A549 (cell line): ENCODE data around the gene PCNP. TPM values are rescaled to one million over a fixed set of nuclear protein-coding genes. Genes with fewer than 3 reads are reported as not detected.

Experiments used
- ATAC-seq, 2 experiments: fragments of 200-7000 bp in 1 of 2; fragments of >200 bp in 1 of 2; cut with Nextera tagmentation in 1 of 2; cut with Tn5 transposase in 1 of 2; 3 replicates each; pipeline versions ENCODE4 v1.8.0 to v1.9.1; 2018 to 2020; ENCODE audit warnings: mild to moderate bottlenecking in 1 of 2, moderate library complexity in 1 of 2
- CTCF ChIA-PET: fragments of 300-600 bp; sonication (Branson Sonifier 250); formaldehyde crosslinking; extraction: SDS; loops from one replicate; lab custom pipeline; 2021; ENCODE audit warnings: antibody characterized with exemption, inconsistent platforms; lab: Yijun Ruan, JAX
- POLR2A ChIA-PET: fragments of 350-600 bp; formaldehyde crosslinking; extraction: SDS; loops from one replicate; lab custom pipeline; 2021; ENCODE audit warnings: antibody characterized with exemption, inconsistent platforms; lab: Yijun Ruan, JAX
- DNase-seq, 2 experiments: peaks; one replicate each; pipeline versions ENCODE4 v3.0.0 to v3.0.0-alpha.2; 2011 to 2016; ENCODE audit warnings: low read depth in 1 of 2, low spot score in 1 of 2
- FAIRE-seq: peaks from 2 replicates; lab custom pipeline; 2011; peaks lifted over from hg19 to GRCh38; lab: Jason Lieb, UNC
- H3K27ac ChIP-seq, 2 experiments: fragments of >200 bp; sonication (Bioruptor Twin); formaldehyde crosslinking; 3 replicates each; pipeline ENCODE4 v1.5.1; 2016 to 2017
- H3K4me1 ChIP-seq: fragments of >200 bp; sonication (Bioruptor Twin); formaldehyde crosslinking; 3 replicates; pipeline ENCODE4 v1.6.1; 2016
- H3K4me2 ChIP-seq: fragments of >200 bp; sonication (Bioruptor Twin); formaldehyde crosslinking; 3 replicates; pipeline ENCODE4 v1.6.1; 2016
- H3K4me3 ChIP-seq: fragments of >200 bp; sonication (Bioruptor Twin); formaldehyde crosslinking; 3 replicates; pipeline ENCODE4 v1.5.1; 2016
- H3K9me3 ChIP-seq: fragments of >200 bp; sonication (Bioruptor Twin); formaldehyde crosslinking; 3 replicates; pipeline ENCODE4 v1.6.1; 2016
- ATOH8 ChIP-seq: fragments of 250-450 bp; sonication (Bioruptor Pico); IDR thresholded peaks from 2 replicates; pipeline ENCODE4 v1.5.0; 2020; ENCODE audit warnings: low read depth, mild to moderate bottlenecking, moderate library complexity
- BHLHE40 ChIP-seq: IDR thresholded peaks from 2 replicates; pipeline ENCODE4 v1.6.1; 2012; ENCODE audit warnings: low read depth, low read length, inconsistent platforms
- CBX2 ChIP-seq: fragments of 200-600 bp; sonication (generic); IDR thresholded peaks from 2 replicates; pipeline ENCODE4 v1.6.1; 2016; ENCODE audit warnings: low read depth, mild to moderate bottlenecking, borderline replicate concordance
- CEBPB ChIP-seq, 2 experiments: fragments of >200 bp in 1 of 2; sonication (Bioruptor Twin) in 1 of 2; formaldehyde crosslinking in 1 of 2; IDR thresholded peaks; 2 replicates each; pipeline ENCODE4 v1.6.1; 2012 to 2016
- ELK1 ChIP-seq: fragments of 150-350 bp; IDR thresholded peaks from 2 replicates; pipeline ENCODE4 v1.6.1; 2014; ENCODE audit warnings: low read depth, mild to moderate bottlenecking, low read length
- EP300 ChIP-seq, 2 experiments: fragments of >200 bp; sonication (Bioruptor Twin); formaldehyde crosslinking; IDR thresholded peaks; 2 replicates in 1 of 2; 3 replicates in 1 of 2; pipeline ENCODE4 v1.6.1; 2016 to 2017
- ESRRA ChIP-seq: fragments of 150-350 bp; IDR thresholded peaks from 2 replicates; pipeline ENCODE4 v1.6.1; 2014; ENCODE audit warnings: mild to moderate bottlenecking, low read length, borderline replicate concordance
- FOSL2 ChIP-seq, 2 experiments: fragments of 450-650 bp in 1 of 2; fragments of >200 bp in 1 of 2; sonication (Bioruptor Twin) in 1 of 2; formaldehyde crosslinking; IDR thresholded peaks; 2 replicates each; pipeline versions ENCODE4 v1.5.0 to v1.6.1; 2016 to 2020; ENCODE audit warnings: mild to moderate bottlenecking in 1 of 2, moderate library complexity in 1 of 2
- HEYL ChIP-seq: fragments of 250-450 bp; sonication (Bioruptor Pico); IDR thresholded peaks from 2 replicates; pipeline ENCODE4 v1.8.0; 2021; ENCODE audit warnings: mild to moderate bottlenecking, moderate library complexity
- HMGXB4 ChIP-seq: fragments of 250-450 bp; sonication (Bioruptor Pico); IDR thresholded peaks from 2 replicates; pipeline ENCODE4 v1.5.0; 2021; ENCODE audit warnings: mild to moderate bottlenecking, moderate library complexity, borderline replicate concordance
- HOXA7 ChIP-seq: fragments of 250-450 bp; sonication (Bioruptor Pico); IDR thresholded peaks from 2 replicates; pipeline ENCODE4 v1.5.0; 2020; ENCODE audit warnings: mild to moderate bottlenecking, moderate library complexity
- HOXB13 ChIP-seq: fragments of 250-450 bp; sonication (Bioruptor Pico); IDR thresholded peaks from 2 replicates; pipeline ENCODE4 v1.5.0; 2020; ENCODE audit warnings: low read depth, mild to moderate bottlenecking, moderate library complexity
- JUN ChIP-seq, 2 experiments: fragments of >200 bp; sonication (Bioruptor Twin); formaldehyde crosslinking; IDR thresholded peaks; 2 replicates in 1 of 2; 3 replicates in 1 of 2; pipeline ENCODE4 v1.6.1; 2016 to 2017
- JUNB ChIP-seq: fragments of >200 bp; sonication (Bioruptor Twin); formaldehyde crosslinking; IDR thresholded peaks from 2 replicates; pipeline ENCODE4 v1.6.1; 2016
- KDM5A ChIP-seq: fragments of 200-600 bp; sonication (generic); IDR thresholded peaks from 2 replicates; pipeline ENCODE4 v1.6.1; 2016; ENCODE audit warnings: antibody characterized with exemption, mild to moderate bottlenecking
- MAFK ChIP-seq: fragments of 450-650 bp; IDR thresholded peaks from 2 replicates; pipeline ENCODE4 v1.6.1; 2014; ENCODE audit not compliant: partially characterized antibody
- MAX ChIP-seq: IDR thresholded peaks from 2 replicates; pipeline ENCODE4 v1.6.1; 2012
- MAZ ChIP-seq: fragments of 150-350 bp; IDR thresholded peaks from 2 replicates; pipeline ENCODE4 v1.6.1; 2014; ENCODE audit warnings: antibody characterized with exemption, low read depth, low read length, borderline replicate concordance
- POLR2A ChIP-seq: IDR thresholded peaks from 2 replicates; pipeline ENCODE4 v1.6.1; 2012; ENCODE audit warnings: mild to moderate bottlenecking, low read length
- RAD21 ChIP-seq, 2 experiments: fragments of >200 bp in 1 of 2; sonication (Bioruptor Twin) in 1 of 2; formaldehyde crosslinking in 1 of 2; IDR thresholded peaks in 1 of 2; conservative IDR thresholded peaks in 1 of 2; 2 replicates in 1 of 2; 3 replicates in 1 of 2; pipeline ENCODE4 v1.6.1; 2012 to 2018; ENCODE audit warnings: inconsistent platforms in 1 of 2
- RCOR1 ChIP-seq: fragments of 150-350 bp; IDR thresholded peaks from 2 replicates; pipeline ENCODE4 v1.6.1; 2014; ENCODE audit warnings: antibody characterized with exemption, low read length, low read depth
- RFX5 ChIP-seq: fragments of 450-650 bp; IDR thresholded peaks from 2 replicates; pipeline ENCODE4 v1.7.1; 2014; ENCODE audit warnings: antibody characterized with exemption, mild to moderate bottlenecking, moderate library complexity
- SREBF2 ChIP-seq: fragments of 450-650 bp; IDR thresholded peaks from 2 replicates; pipeline ENCODE4 v1.6.1; 2014; ENCODE audit warnings: mild to moderate bottlenecking, moderate library complexity
- TFCP2L1 ChIP-seq: fragments of 250-450 bp; sonication (Bioruptor Pico); IDR thresholded peaks from 2 replicates; pipeline ENCODE4 v1.5.0; 2021; ENCODE audit warnings: mild to moderate bottlenecking
- USF2 ChIP-seq: fragments of 450-650 bp; IDR thresholded peaks from 2 replicates; pipeline ENCODE4 v1.6.1; 2014; ENCODE audit warnings: antibody characterized with exemption
- ZC3H11A ChIP-seq: fragments of 450-650 bp; IDR thresholded peaks from 2 replicates; pipeline ENCODE4 v1.6.1; 2014; ENCODE audit warnings: antibody characterized with exemption, mild to moderate bottlenecking
- ZFP36 ChIP-seq: fragments of 450-650 bp; IDR thresholded peaks from 2 replicates; pipeline ENCODE4 v1.6.1; 2014; ENCODE audit warnings: borderline replicate concordance; ENCODE audit not compliant: partially characterized antibody
- ZNF302 ChIP-seq: fragments of 250-450 bp; sonication (Bioruptor Pico); IDR thresholded peaks from 2 replicates; pipeline ENCODE4 v1.9.0; 2021; ENCODE audit warnings: inconsistent platforms, mild to moderate bottlenecking, moderate library complexity
- ZSCAN20 ChIP-seq: fragments of 250-450 bp; sonication (Bioruptor Pico); IDR thresholded peaks from 2 replicates; pipeline ENCODE4 v1.8.0; 2022; ENCODE audit warnings: mild to moderate bottlenecking, moderate library complexity
- WGBS: methylation state at CpG from one replicate; pipeline ENCODE4 v1.1.6; 2017; ENCODE audit errors: missing lambda C conversion rate; 5-methylcytosine and 5-hydroxymethylcytosine counted together
- polyA plus RNA-seq, 4 experiments: library from polyadenylated mRNA; depleted of rRNA in 3 of 4; stranded (reverse); fragments of >200 nt; fragmentation: RNase III in 1 of 4; extraction: RNeasy Plus Mini Kit Qiagen cat#74134 plus additional on column Dnase treatment in 1 of 4; gene quantifications; 2 replicates in 3 of 4; 3 replicates in 1 of 4; pipeline ENCODE4 v1.2.3, GENCODE V29; 2011 to 2017

PCNP gene
- polyA plus RNA-seq, 2 of the 4 experiments (the other 2 are of a cell fraction): 114 to 135 TPM

GRCh38 chr3:101618726-101619125 lies 44.7 kb downstream of the PCNP start:
- Histone ChIP-seq H3K27ac (no peak overlapping the region), H3K9me3 (no peaks in the 10 kb centered on the region), H3K4me3 (no peak overlapping the region), H3K4me1 (no peaks in the 10 kb centered on the region), H3K4me2 (no peak overlapping the region)
- DNase-seq (no peak), FAIRE-seq (no peak), ATAC-seq (no peak)
- CTCF ChIA-PET: no interaction called here
- POLR2A ChIA-PET: no interaction called here
- WGBS: 31% methylated on average over 1 of the region's 1 CpG
- no peak for TF ChIP-seq RAD21 (conservative IDR thresholded peaks at IDR 0.05 in 1 of 2, IDR thresholded peaks at IDR 0.05 in 1 of 2)
- TF ChIP-seq MAX: no peak
- no peak for TF ChIP-seq USF2
- no peak for TF ChIP-seq SREBF2
- no peak for TF ChIP-seq EP300 (IDR thresholded peaks at IDR 0.05)
- TF ChIP-seq POLR2A: no peak
- no peak for TF ChIP-seq HOXB13 (CRISPR knock-in tag)
- TF ChIP-seq ZSCAN20 (CRISPR knock-in tag): no peak
- no peak for TF ChIP-seq HMGXB4 (CRISPR knock-in tag)
- no peak for TF ChIP-seq KDM5A
- no peak for TF ChIP-seq HEYL (CRISPR knock-in tag)
- no peak for TF ChIP-seq RFX5
- TF ChIP-seq JUNB: no peak
- TF ChIP-seq ZFP36: no peak
- TF ChIP-seq TFCP2L1: no peak
- no peak for TF ChIP-seq BHLHE40
- no peak for TF ChIP-seq FOSL2 (IDR thresholded peaks at IDR 0.05)
- TF ChIP-seq FOSL2 (CRISPR knock-in tag; IDR thresholded peaks at IDR 0.05): no peak
- TF ChIP-seq ELK1: no peak
- TF ChIP-seq ESRRA: no peak
- no peak for TF ChIP-seq CEBPB (IDR thresholded peaks at IDR 0.05)

GRCh38 chr3:101619734-101620133 lies 45.8 kb downstream of the PCNP start:
- CTCF ChIA-PET: no interaction called here
- no peak for ATAC-seq
- WGBS: 70% methylated on average over 3 of the region's 3 CpGs
- Histone ChIP-seq H3K9me3 (no peaks in the 10 kb centered on the region), H3K4me3 (no peak overlapping the region), H3K4me1 (no peaks in the 10 kb centered on the region)
- DNase-seq: no peak
- POLR2A ChIA-PET: no interaction called here
- TF ChIP-seq ZC3H11A (no peak), MAFK (no peak), HOXA7 (no peak), POLR2A (no peak), JUNB (no peak), CBX2 (no peak), HMGXB4 (CRISPR knock-in tag) (no peak), MAZ (no peak), ATOH8 (CRISPR knock-in tag) (no peak), FOSL2 (IDR thresholded peaks at IDR 0.05) (no peak), FOSL2 (CRISPR knock-in tag; IDR thresholded peaks at IDR 0.05) (no peak), CEBPB (IDR thresholded peaks at IDR 0.05) (no peak), ZNF302 (no peak), KDM5A (no peak), RCOR1 (no peak), EP300 (IDR thresholded peaks at IDR 0.05) (no peak), ZSCAN20 (CRISPR knock-in tag) (no peak), JUN (IDR thresholded peaks at IDR 0.05) (no peak), ELK1 (no peak)
- TF ChIP-seq, all 56 proteins: peak for 0
- Histone ChIP-seq H3K4me2 (no peak overlapping the region), H3K27ac (no peak overlapping the region)
- no peak for FAIRE-seq
